Neural progenitor cell (in vitro differentiated cells): ENCODE results near the gene OBI1.
A peak's percentile ranks its signal among the peaks of the same experiment; 100 is the strongest.

ENCODE experiments used
- EZH2 ChIP-seq: fragments of 200-600 bp; sonication (generic); IDR thresholded peaks from 2 replicates; pipeline ENCODE4 v1.6.1; 2017; ENCODE audit warnings: antibody characterized with exemption, mild to moderate bottlenecking, moderate library complexity
- TF ChIP-seq, protein P1 (sequence below): fragments of 200-600 bp; sonication (generic); IDR thresholded peaks from 2 replicates; pipeline ENCODE4 v1.5.1; 2017; ENCODE audit warnings: antibody characterized with exemption, mild to moderate bottlenecking

DNA sequence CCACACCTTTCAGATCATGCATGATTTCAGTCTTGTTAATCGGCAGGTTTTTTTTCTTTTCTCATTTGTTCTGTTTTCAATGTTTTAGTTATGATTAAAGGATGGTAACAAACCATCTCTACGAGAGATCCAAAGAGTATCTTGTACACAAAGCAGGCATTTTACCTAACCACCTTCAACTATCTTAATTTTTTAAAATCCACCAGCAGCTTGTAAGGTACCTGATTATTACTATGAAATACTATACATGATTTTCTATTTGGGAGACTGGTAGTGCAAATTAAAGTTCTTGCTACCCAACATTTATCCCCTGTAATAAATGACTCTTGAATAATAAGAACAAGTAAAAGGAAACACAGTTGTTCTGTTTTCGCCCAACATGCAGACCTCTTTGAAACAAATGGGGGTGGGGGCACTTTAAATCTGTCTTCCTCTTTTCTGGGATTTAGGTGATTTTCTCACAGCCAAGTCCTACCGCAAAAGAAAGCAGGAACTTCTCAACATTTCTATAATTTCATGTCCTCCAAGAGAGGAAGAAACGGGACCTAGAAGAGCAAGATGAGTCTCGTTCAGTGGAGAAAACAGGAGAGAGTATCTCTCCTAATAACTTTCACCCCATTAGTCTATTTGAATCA lies 59.2 kb downstream of the OBI1 start:
- TF ChIP-seq, protein P1, sequence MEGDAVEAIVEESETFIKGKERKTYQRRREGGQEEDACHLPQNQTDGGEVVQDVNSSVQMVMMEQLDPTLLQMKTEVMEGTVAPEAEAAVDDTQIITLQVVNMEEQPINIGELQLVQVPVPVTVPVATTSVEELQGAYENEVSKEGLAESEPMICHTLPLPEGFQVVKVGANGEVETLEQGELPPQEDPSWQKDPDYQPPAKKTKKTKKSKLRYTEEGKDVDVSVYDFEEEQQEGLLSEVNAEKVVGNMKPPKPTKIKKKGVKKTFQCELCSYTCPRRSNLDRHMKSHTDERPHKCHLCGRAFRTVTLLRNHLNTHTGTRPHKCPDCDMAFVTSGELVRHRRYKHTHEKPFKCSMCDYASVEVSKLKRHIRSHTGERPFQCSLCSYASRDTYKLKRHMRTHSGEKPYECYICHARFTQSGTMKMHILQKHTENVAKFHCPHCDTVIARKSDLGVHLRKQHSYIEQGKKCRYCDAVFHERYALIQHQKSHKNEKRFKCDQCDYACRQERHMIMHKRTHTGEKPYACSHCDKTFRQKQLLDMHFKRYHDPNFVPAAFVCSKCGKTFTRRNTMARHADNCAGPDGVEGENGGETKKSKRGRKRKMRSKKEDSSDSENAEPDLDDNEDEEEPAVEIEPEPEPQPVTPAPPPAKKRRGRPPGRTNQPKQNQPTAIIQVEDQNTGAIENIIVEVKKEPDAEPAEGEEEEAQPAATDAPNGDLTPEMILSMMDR = no peak
- peak; percentile 80 for TF ChIP-seq EZH2
